HCT116 (cell line): ENCODE measurements around the gene ACTRT2.

Experiments
- EZH2 ChIP-seq: fragments of 200-600 bp; sonication (generic); IDR thresholded peaks from 2 replicates; pipeline ENCODE4 v1.6.1; 2017; ENCODE audit warnings: antibody characterized with exemption, mixed run types
- EZH2phosphoT487 ChIP-seq: fragments of 200-600 bp; IDR thresholded peaks from 2 replicates; pipeline ENCODE4 v1.6.1; 2018; ENCODE audit warnings: antibody characterized with exemption, borderline replicate concordance
- POLR2A ChIP-seq: IDR thresholded peaks from 2 replicates; pipeline ENCODE4 v1.7.0; 2011; ENCODE audit warnings: borderline replicate concordance; ENCODE audit not compliant: insufficient read depth, insufficient read length; ENCODE audit errors: extremely low read depth
- TCF7L2 ChIP-seq: IDR thresholded peaks from 2 replicates; pipeline ENCODE4 v1.7.0; 2011; ENCODE audit warnings: borderline replicate concordance, inconsistent platforms; ENCODE audit not compliant: insufficient read depth, insufficient read length; ENCODE audit errors: extremely low read depth
- ZNF274 ChIP-seq: fragments of 200-500 bp; sonication (Bioruptor generic); IDR thresholded peaks from 2 replicates; pipeline ENCODE4 v1.6.1; 2014; ENCODE audit warnings: mild to moderate bottlenecking, low read depth, low read length, inconsistent platforms
- TF ChIP-seq, protein P1 (sequence below): IDR thresholded peaks from 2 replicates; pipeline ENCODE4 v1.6.1; 2012; ENCODE audit warnings: low read depth
- TF ChIP-seq, protein P2 (sequence below), 3 experiments: fragments of 200-600 bp in 1 of 3; sonication (generic) in 1 of 3; IDR thresholded peaks in 2 of 3; conservative IDR thresholded peaks in 1 of 3; 2 replicates each; pipeline ENCODE4 v1.5.1; 2012 to 2017; ENCODE audit warnings: low read depth in 2 of 3, low read length in 2 of 3, antibody characterized with exemption in 1 of 3, borderline replicate concordance in 1 of 3, control low read depth in 1 of 3, mild to moderate bottlenecking in 1 of 3, mixed read lengths in 1 of 3, mixed run types in 1 of 3, moderate library complexity in 1 of 3; ENCODE audit not compliant: insufficient read depth in 1 of 3
- TF ChIP-seq, protein P3 (sequence below): IDR thresholded peaks from 2 replicates; pipeline ENCODE4 v1.6.1; 2011; ENCODE audit warnings: mild to moderate bottlenecking, low read length, moderate library complexity; ENCODE audit not compliant: insufficient replicate concordance; ENCODE audit errors: extremely low read depth

DNA sequence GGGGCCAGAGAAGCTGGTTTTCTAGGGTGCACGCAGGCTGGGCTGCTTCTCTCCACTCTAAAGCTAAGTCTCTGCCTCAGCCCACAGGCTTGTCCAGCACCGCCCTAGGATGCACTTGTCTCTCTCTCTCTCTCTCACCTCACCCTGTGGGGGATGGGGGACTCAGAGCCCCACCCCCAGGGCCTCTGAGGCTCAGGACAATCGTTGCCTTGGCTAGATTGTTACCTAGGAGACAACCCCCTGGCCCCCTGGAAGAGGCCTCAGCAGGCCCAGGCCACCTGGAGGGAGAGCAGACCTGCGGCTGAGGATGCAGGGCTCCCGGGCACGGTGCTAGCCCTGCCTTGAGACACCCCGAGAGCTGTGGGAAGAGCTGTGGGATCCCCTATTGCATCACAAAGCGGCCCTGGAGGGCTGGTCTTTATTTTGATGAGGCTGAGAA is at the start of gene ACTRT2:
- TF ChIP-seq, protein P1, sequence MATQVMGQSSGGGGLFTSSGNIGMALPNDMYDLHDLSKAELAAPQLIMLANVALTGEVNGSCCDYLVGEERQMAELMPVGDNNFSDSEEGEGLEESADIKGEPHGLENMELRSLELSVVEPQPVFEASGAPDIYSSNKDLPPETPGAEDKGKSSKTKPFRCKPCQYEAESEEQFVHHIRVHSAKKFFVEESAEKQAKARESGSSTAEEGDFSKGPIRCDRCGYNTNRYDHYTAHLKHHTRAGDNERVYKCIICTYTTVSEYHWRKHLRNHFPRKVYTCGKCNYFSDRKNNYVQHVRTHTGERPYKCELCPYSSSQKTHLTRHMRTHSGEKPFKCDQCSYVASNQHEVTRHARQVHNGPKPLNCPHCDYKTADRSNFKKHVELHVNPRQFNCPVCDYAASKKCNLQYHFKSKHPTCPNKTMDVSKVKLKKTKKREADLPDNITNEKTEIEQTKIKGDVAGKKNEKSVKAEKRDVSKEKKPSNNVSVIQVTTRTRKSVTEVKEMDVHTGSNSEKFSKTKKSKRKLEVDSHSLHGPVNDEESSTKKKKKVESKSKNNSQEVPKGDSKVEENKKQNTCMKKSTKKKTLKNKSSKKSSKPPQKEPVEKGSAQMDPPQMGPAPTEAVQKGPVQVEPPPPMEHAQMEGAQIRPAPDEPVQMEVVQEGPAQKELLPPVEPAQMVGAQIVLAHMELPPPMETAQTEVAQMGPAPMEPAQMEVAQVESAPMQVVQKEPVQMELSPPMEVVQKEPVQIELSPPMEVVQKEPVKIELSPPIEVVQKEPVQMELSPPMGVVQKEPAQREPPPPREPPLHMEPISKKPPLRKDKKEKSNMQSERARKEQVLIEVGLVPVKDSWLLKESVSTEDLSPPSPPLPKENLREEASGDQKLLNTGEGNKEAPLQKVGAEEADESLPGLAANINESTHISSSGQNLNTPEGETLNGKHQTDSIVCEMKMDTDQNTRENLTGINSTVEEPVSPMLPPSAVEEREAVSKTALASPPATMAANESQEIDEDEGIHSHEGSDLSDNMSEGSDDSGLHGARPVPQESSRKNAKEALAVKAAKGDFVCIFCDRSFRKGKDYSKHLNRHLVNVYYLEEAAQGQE = no peak
- TF ChIP-seq EZH2phosphoT487 (no peak), TCF7L2 (no peak), EZH2 (no peak), POLR2A (no peak), ZNF274 (no peak)
- TF ChIP-seq, protein P2, sequence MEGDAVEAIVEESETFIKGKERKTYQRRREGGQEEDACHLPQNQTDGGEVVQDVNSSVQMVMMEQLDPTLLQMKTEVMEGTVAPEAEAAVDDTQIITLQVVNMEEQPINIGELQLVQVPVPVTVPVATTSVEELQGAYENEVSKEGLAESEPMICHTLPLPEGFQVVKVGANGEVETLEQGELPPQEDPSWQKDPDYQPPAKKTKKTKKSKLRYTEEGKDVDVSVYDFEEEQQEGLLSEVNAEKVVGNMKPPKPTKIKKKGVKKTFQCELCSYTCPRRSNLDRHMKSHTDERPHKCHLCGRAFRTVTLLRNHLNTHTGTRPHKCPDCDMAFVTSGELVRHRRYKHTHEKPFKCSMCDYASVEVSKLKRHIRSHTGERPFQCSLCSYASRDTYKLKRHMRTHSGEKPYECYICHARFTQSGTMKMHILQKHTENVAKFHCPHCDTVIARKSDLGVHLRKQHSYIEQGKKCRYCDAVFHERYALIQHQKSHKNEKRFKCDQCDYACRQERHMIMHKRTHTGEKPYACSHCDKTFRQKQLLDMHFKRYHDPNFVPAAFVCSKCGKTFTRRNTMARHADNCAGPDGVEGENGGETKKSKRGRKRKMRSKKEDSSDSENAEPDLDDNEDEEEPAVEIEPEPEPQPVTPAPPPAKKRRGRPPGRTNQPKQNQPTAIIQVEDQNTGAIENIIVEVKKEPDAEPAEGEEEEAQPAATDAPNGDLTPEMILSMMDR (IDR thresholded peaks at IDR 0.05 in 2 of 3, conservative IDR thresholded peaks at IDR 0.05 in 1 of 3; ENCODE audit: borderline replicate concordance in 1 of 3, insufficient read depth in 1 of 3, low read depth in 2 of 3, low read length in 2 of 3) = no peak
- TF ChIP-seq, protein P3, sequence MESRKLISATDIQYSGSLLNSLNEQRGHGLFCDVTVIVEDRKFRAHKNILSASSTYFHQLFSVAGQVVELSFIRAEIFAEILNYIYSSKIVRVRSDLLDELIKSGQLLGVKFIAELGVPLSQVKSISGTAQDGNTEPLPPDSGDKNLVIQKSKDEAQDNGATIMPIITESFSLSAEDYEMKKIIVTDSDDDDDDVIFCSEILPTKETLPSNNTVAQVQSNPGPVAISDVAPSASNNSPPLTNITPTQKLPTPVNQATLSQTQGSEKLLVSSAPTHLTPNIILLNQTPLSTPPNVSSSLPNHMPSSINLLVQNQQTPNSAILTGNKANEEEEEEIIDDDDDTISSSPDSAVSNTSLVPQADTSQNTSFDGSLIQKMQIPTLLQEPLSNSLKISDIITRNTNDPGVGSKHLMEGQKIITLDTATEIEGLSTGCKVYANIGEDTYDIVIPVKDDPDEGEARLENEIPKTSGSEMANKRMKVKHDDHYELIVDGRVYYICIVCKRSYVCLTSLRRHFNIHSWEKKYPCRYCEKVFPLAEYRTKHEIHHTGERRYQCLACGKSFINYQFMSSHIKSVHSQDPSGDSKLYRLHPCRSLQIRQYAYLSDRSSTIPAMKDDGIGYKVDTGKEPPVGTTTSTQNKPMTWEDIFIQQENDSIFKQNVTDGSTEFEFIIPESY = no peak
